Ascending aorta (tissue), 2 donors: ENCODE measurements around the gene ARHGAP40. TPM values are rescaled to one million over a fixed set of nuclear protein-coding genes. Genes with fewer than 3 reads are reported as not detected.

Experiments
- DNase-seq, 2 donors: peaks; one replicate each; pipeline ENCODE4 v3.0.0-alpha.2; 2019; ENCODE audit warnings: low spot score in 2 of 2
- H3K27ac ChIP-seq, 2 donors: fragments of 200-600 bp; sonication (generic); one replicate each; pipeline ENCODE4 v1.5.1; 2016 to 2017; ENCODE audit warnings: mild to moderate bottlenecking in 1 of 2
- H3K27me3 ChIP-seq: fragments of 200-600 bp; sonication (generic); one replicate; pipeline ENCODE4 v1.5.1; 2017
- H3K36me3 ChIP-seq, 2 donors: fragments of 200-600 bp; sonication (generic); one replicate each; pipeline ENCODE4 v1.5.1; 2016
- H3K4me1 ChIP-seq, 2 donors: fragments of 200-600 bp; sonication (generic); one replicate each; pipeline ENCODE4 v1.5.1; 2016 to 2017; ENCODE audit warnings: mild to moderate bottlenecking in 1 of 2
- H3K4me3 ChIP-seq, 2 donors: fragments of 200-600 bp; sonication (generic); one replicate each; pipeline ENCODE4 v1.5.1; 2016 to 2017; ENCODE audit warnings: mild to moderate bottlenecking in 1 of 2
- H3K9me3 ChIP-seq, 2 donors: fragments of 200-600 bp; sonication (generic); one replicate each; pipeline ENCODE4 v1.5.1; 2016
- intact Hi-C: fragments of 100-400 bp; cut with DNase I; formaldehyde crosslinking; loops from one replicate; pipeline ENCODE4 v1.15.1; 2023
- total RNA-seq: library from RNA; depleted of rRNA; stranded (reverse); fragments of >200 nt; gene quantifications from one replicate; pipeline ENCODE4 v1.1.0, GENCODE V29; 2016
- TF ChIP-seq, protein P1 (sequence below), 3 experiments: fragments of 200-600 bp in 2 of 3; fragments of 450-650 bp in 1 of 3; sonication (generic) in 2 of 3; IDR thresholded peaks; one replicate each; pipeline ENCODE4 v1.5.1; 2016 to 2019; ENCODE audit warnings: antibody characterized with exemption in 3 of 3, mild to moderate bottlenecking in 1 of 3, moderate library complexity in 1 of 3

The ARHGAP40 gene
- total RNA-seq, 1 donor from 2014 or later = not detected

DNA sequence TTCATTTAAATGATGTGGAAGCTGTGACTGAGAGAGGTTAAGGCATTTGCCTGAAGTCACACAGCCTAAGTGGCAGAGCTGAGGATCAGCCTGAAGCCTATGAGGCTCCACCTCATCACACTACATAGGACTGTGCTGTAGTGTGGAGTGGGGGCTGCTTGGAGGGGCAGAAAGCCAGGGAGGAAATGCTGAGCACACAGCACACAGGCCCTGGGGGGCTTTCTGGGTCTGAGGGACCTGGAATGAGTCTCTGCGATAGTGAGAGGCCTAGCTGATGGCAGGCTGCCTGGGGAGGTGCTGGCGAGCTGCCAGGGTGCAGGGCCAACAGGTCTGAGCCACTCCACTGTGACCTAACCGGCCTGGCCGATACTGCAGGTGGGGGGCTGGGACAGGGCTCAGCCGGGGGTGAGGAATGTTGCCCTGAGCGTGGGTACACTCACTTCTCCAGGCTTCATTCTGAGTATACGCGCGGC is 2.2 kb upstream of the ARHGAP40 start:
- no peaks in the 10 kb centered on the region for H3K36me3 ChIP-seq
- no peaks in the 10 kb centered on the region for H3K9me3 ChIP-seq
- TF ChIP-seq, protein P1, sequence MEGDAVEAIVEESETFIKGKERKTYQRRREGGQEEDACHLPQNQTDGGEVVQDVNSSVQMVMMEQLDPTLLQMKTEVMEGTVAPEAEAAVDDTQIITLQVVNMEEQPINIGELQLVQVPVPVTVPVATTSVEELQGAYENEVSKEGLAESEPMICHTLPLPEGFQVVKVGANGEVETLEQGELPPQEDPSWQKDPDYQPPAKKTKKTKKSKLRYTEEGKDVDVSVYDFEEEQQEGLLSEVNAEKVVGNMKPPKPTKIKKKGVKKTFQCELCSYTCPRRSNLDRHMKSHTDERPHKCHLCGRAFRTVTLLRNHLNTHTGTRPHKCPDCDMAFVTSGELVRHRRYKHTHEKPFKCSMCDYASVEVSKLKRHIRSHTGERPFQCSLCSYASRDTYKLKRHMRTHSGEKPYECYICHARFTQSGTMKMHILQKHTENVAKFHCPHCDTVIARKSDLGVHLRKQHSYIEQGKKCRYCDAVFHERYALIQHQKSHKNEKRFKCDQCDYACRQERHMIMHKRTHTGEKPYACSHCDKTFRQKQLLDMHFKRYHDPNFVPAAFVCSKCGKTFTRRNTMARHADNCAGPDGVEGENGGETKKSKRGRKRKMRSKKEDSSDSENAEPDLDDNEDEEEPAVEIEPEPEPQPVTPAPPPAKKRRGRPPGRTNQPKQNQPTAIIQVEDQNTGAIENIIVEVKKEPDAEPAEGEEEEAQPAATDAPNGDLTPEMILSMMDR (IDR thresholded peaks at IDR 0.05) = no peak
- no peak overlapping the region for H3K27ac ChIP-seq
- no peaks in the 10 kb centered on the region for H3K4me1 ChIP-seq
- intact Hi-C loops = no loop called here
- H3K27me3 ChIP-seq = peaks cover 6% of the 10 kb centered on the region
- no peak overlapping the region for H3K4me3 ChIP-seq
- DNase-seq = no peak

DNA sequence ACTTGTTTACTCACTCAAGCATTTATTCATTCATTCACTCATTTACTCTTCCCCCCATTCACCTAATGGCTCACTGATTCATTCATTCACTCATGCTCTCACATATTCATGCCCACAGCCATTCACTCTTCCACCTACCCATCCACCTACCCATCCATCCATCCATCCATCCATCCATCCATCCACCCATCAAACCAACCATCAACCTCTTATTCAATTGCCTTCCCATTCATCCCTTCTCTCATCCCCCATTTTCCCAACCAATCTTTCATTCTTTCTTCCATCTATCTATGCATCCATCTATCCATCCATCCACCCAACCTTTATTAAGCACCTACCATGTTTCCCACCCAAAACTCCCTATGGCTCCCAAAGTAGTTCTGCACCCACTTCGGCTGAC is 1.6 kb upstream of the ARHGAP40 start:
- H3K4me1 ChIP-seq = no peaks in the 10 kb centered on the region
- no peak overlapping the region for H3K4me3 ChIP-seq
- TF ChIP-seq, protein P1 (IDR thresholded peaks at IDR 0.05) = no peak
- H3K9me3 ChIP-seq = no peaks in the 10 kb centered on the region
- no peak overlapping the region for H3K27ac ChIP-seq
- peaks cover 6% of the 10 kb centered on the region for H3K27me3 ChIP-seq
- no peak for DNase-seq
- intact Hi-C loops = no loop called here
- no peaks in the 10 kb centered on the region for H3K36me3 ChIP-seq

- TF ChIP-seq, protein P1 (IDR thresholded peaks at IDR 0.05) = no peak
- no peaks in the 10 kb centered on the region for H3K4me1 ChIP-seq
Observed at GRCh38 chr20:38602185-38602581, 574 bp downstream of the ARHGAP40 start.

GRCh38 chr20:38603286-38603685 is 1.7 kb downstream of the ARHGAP40 start:
- DNase-seq = no peak
- Histone ChIP-seq H3K27ac (no peak overlapping the region), H3K36me3 (no peaks in the 10 kb centered on the region), H3K9me3 (no peaks in the 10 kb centered on the region), H3K4me1 (no peaks in the 10 kb centered on the region), H3K27me3 (peaks cover 6% of the 10 kb centered on the region), H3K4me3 (no peak overlapping the region)
- TF ChIP-seq, protein P1 (IDR thresholded peaks at IDR 0.05) = no peak
- intact Hi-C loops = no loop called here

More at GRCh38 chr20:38602185-38602581, 574 bp downstream of the ARHGAP40 start:
- Histone ChIP-seq H3K27me3 (peaks cover 6% of the 10 kb centered on the region), H3K4me3 (no peak overlapping the region), H3K27ac (no peak overlapping the region), H3K9me3 (no peaks in the 10 kb centered on the region), H3K36me3 (no peaks in the 10 kb centered on the region)
- DNase-seq = no peak
- intact Hi-C loops = no loop called here

DNA sequence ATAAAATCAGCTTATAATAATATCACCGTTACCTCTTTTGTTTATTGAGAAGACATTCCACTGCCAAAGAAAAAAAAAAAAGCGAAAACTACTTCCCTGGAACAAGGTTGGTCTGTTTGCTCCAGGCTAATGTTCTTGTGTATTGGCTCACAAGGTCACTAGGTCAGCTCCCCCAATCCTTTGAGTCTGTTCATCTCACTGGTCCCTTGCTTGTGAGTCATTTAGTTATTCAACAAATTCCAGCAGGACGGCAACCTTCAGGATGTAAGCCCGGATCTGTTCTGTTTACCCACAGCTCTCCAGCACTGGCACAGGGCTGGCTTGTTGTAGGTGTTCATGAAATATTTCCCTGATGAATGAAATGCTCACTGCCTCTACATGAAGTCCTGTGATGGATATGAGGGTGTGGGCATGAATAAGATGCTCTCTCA is 3.3 kb downstream of the ARHGAP40 start:
- H3K27me3 ChIP-seq = peaks cover 6% of the 10 kb centered on the region

More for the DNA sequence above, 3.3 kb downstream of the ARHGAP40 start:
- Histone ChIP-seq H3K9me3 (no peaks in the 10 kb centered on the region), H3K4me1 (no peaks in the 10 kb centered on the region), H3K36me3 (no peaks in the 10 kb centered on the region), H3K4me3 (no peak overlapping the region), H3K27ac (no peak overlapping the region)
- intact Hi-C loops = no loop called here
- TF ChIP-seq, protein P1 (IDR thresholded peaks at IDR 0.05) = no peak
- DNase-seq = no peak
